MM.1S (cell line): ENCODE data around the gene GTSE1.

Source experiments
- CTCF ChIP-seq: fragments of 300-600 bp; sonication (generic); IDR thresholded peaks from 2 replicates; pipeline ENCODE4 v1.5.1; 2016; ENCODE audit warnings: antibody characterized with exemption, low read length, mixed read lengths
- EZH2 ChIP-seq: fragments of 300-600 bp; sonication (generic); optimal IDR thresholded peaks from 2 replicates; pipeline ENCODE3; 2017; ENCODE audit warnings: low read depth, mild to moderate bottlenecking, antibody characterized with exemption, low read length, mixed read lengths
- EZH2phosphoT487 ChIP-seq: fragments of 300-600 bp; sonication (generic); IDR thresholded peaks from 2 replicates; pipeline ENCODE4 v1.6.1; 2018; ENCODE audit warnings: antibody characterized with exemption, low read length

DNA sequence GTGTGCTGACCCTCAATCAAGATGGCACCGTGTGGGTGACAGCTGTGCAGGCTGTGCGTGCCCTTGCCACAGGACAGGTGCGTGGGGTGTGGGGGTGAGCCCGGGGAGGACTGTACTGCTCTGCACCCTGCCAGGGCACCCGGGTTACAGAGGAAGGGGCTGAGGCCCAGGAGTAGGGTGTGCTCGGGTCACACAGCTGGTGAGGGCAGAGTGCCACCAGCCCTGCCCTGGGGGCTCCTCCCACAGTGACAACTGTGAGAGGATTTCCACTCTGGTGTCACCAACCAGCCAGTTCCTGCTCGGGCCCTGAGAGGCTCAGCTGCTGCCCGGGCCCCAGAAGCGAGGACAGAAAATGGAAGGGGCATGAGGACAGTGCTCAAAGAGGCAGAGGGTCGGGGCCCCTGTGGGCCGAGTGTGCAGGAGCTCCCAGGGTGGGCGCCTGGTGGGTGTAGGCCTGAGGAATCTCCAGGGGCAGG is 59.4 kb downstream of the GTSE1 start:
- no peak for TF ChIP-seq CTCF
- TF ChIP-seq EZH2, result no peak
- no peak for TF ChIP-seq EZH2phosphoT487
